ENCODE measurements around the gene PLEKHG2. TPM values are rescaled to one million over a fixed set of nuclear protein-coding genes. Genes with fewer than 3 reads are reported as not detected.
A peak's percentile ranks its signal among the peaks of the same experiment; 100 is the strongest.

The PLEKHG2 gene
- total and polyA plus RNA-seq, 2 donors (not counting 1 experiment from before 2014, with no cell fraction given) = 13.1 to 13.7 TPM

DNA sequence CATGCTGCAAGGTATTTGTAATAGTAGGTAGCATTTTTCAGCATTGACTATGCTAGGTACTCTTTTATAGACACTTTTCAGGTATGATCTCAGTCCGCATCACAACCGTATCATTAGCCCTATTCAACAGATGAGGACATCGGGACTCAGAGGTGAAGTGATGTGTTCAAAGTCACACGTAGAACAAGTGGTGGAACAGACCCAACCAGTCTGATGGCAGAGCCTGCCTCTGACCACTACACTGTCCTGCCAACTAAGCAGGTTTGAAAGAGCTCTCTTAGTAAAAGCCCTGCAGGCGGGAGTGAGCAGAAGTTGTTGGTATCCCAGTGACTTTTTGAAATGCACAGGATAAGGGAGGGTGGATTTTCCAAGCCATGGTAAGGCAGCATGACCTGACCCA is 41.7 kb upstream of the PLEKHG2 start:
- no peak for DNase-seq (ENCODE audit: low read depth in 2 of 2)
- no peak overlapping the region for H2AFZ ChIP-seq (ENCODE audit: low read length)
- H4K20me1 ChIP-seq (ENCODE audit: control insufficient read depth, extremely low read depth, insufficient read depth, low read length) = no peaks in the 10 kb centered on the region
- no peak overlapping the region for H3K4me3 ChIP-seq (replicated peaks in 1 of 4; ENCODE audit: control extremely low read depth in 1 of 4, insufficient read depth in 1 of 4, low read depth in 3 of 4, low read length in 4 of 4)
- peaks cover 4% of the 10 kb centered on the region for H3K79me2 ChIP-seq (ENCODE audit: control insufficient read depth, insufficient read depth, low read length)
- H3K4me1 ChIP-seq (ENCODE audit: control insufficient read depth, extremely low read depth, insufficient read depth, low read length) = peaks cover 18% of the 10 kb centered on the region
- TF ChIP-seq CTCF (conservative IDR thresholded peaks at IDR 0.05 in 1 of 2, IDR thresholded peaks at IDR 0.05 in 1 of 2; ENCODE audit: low read depth in 1 of 2, low read length in 2 of 2) (no peak), EZH2 (IDR thresholded peaks at IDR 0.05; ENCODE audit: low read length, missing control alignments) (no peak)
- peaks cover 11% of the 10 kb centered on the region for H3K36me3 ChIP-seq (ENCODE audit: control insufficient read depth, insufficient read depth, low read length)
- H3K27ac ChIP-seq (ENCODE audit: insufficient read depth, low read length) = no peak overlapping the region
- no peak overlapping the region for H3K9ac ChIP-seq (ENCODE audit: insufficient read depth, low read length)
- no peaks in the 10 kb centered on the region for H3K27me3 ChIP-seq (ENCODE audit: control insufficient read depth, insufficient read depth, low read length)
- H3K9me3 ChIP-seq (ENCODE audit: control insufficient read depth, insufficient read depth, low read depth, low read length) = no peaks in the 10 kb centered on the region
- no peak overlapping the region for H3K4me2 ChIP-seq (ENCODE audit: extremely low read depth, insufficient read depth, low read length)

GRCh38 chr19:39372047-39372802 is 40.2 kb upstream of the PLEKHG2 start:
- peak overlapping the region; percentile 80 for H3K4me2 ChIP-seq (ENCODE audit: extremely low read depth, insufficient read depth, low read length)
- peaks cover 4% of the 10 kb centered on the region for H3K79me2 ChIP-seq (ENCODE audit: control insufficient read depth, insufficient read depth, low read length)
- H3K27ac ChIP-seq (ENCODE audit: insufficient read depth, low read length) = peak overlapping the region; percentile 82
- no peaks in the 10 kb centered on the region for H3K9me3 ChIP-seq (ENCODE audit: control insufficient read depth, insufficient read depth, low read depth, low read length)
- TF ChIP-seq CTCF (conservative IDR thresholded peaks at IDR 0.05 in 1 of 2, IDR thresholded peaks at IDR 0.05 in 1 of 2; ENCODE audit: low read depth in 1 of 2, low read length in 2 of 2) (no peak), EZH2 (IDR thresholded peaks at IDR 0.05; ENCODE audit: low read length, missing control alignments) (no peak)
- peaks cover 19% of the 10 kb centered on the region for H3K36me3 ChIP-seq (ENCODE audit: control insufficient read depth, insufficient read depth, low read length)
- H3K9ac ChIP-seq (ENCODE audit: insufficient read depth, low read length) = peak overlapping the region; percentile 29
- peaks cover 18% of the 10 kb centered on the region for H3K4me1 ChIP-seq (ENCODE audit: control insufficient read depth, extremely low read depth, insufficient read depth, low read length)
- H3K4me3 ChIP-seq (replicated peaks in 1 of 4; ENCODE audit: control extremely low read depth in 1 of 4, insufficient read depth in 1 of 4, low read depth in 3 of 4, low read length in 4 of 4) = peak overlapping the region in 1 of 4 experiments; percentile 27
- no peaks in the 10 kb centered on the region for H4K20me1 ChIP-seq (ENCODE audit: control insufficient read depth, extremely low read depth, insufficient read depth, low read length)
- H3K27me3 ChIP-seq (ENCODE audit: control insufficient read depth, insufficient read depth, low read length) = no peaks in the 10 kb centered on the region
- no peak overlapping the region for H2AFZ ChIP-seq (ENCODE audit: low read length)
- peak; percentile 96 to 97 for DNase-seq (ENCODE audit: low read depth in 2 of 2)

GRCh38 chr19:39372941-39373340 is 39.5 kb upstream of the PLEKHG2 start:
- TF ChIP-seq CTCF (conservative IDR thresholded peaks at IDR 0.05 in 1 of 2, IDR thresholded peaks at IDR 0.05 in 1 of 2; ENCODE audit: low read depth in 1 of 2, low read length in 2 of 2) (no peak), EZH2 (IDR thresholded peaks at IDR 0.05; ENCODE audit: low read length, missing control alignments) (no peak)
- peak overlapping the region; percentile 29 for H3K9ac ChIP-seq (ENCODE audit: insufficient read depth, low read length)
- peaks cover 26% of the 10 kb centered on the region for H3K36me3 ChIP-seq (ENCODE audit: control insufficient read depth, insufficient read depth, low read length)
- H3K4me1 ChIP-seq (ENCODE audit: control insufficient read depth, extremely low read depth, insufficient read depth, low read length) = peaks cover 18% of the 10 kb centered on the region
- no peaks in the 10 kb centered on the region for H3K9me3 ChIP-seq (ENCODE audit: control insufficient read depth, insufficient read depth, low read depth, low read length)
- H3K79me2 ChIP-seq (ENCODE audit: control insufficient read depth, insufficient read depth, low read length) = peaks cover 4% of the 10 kb centered on the region
- no peaks in the 10 kb centered on the region for H4K20me1 ChIP-seq (ENCODE audit: control insufficient read depth, extremely low read depth, insufficient read depth, low read length)
- H3K4me3 ChIP-seq (replicated peaks in 1 of 4; ENCODE audit: control extremely low read depth in 1 of 4, insufficient read depth in 1 of 4, low read depth in 3 of 4, low read length in 4 of 4) = peak overlapping the region in 1 of 4 experiments; percentile 27
- no peaks in the 10 kb centered on the region for H3K27me3 ChIP-seq (ENCODE audit: control insufficient read depth, insufficient read depth, low read length)
- H3K27ac ChIP-seq (ENCODE audit: insufficient read depth, low read length) = peak overlapping the region; percentile 82
- H2AFZ ChIP-seq (ENCODE audit: low read length) = no peak overlapping the region
- peak overlapping the region; percentile 30 for H3K4me2 ChIP-seq (ENCODE audit: extremely low read depth, insufficient read depth, low read length)
- peak in 1 of 2 donors; percentile 54 for DNase-seq (ENCODE audit: low read depth in 2 of 2)
